ENCODE results near the gene PLEKHG5.

PLEKHG5 gene

DNA sequence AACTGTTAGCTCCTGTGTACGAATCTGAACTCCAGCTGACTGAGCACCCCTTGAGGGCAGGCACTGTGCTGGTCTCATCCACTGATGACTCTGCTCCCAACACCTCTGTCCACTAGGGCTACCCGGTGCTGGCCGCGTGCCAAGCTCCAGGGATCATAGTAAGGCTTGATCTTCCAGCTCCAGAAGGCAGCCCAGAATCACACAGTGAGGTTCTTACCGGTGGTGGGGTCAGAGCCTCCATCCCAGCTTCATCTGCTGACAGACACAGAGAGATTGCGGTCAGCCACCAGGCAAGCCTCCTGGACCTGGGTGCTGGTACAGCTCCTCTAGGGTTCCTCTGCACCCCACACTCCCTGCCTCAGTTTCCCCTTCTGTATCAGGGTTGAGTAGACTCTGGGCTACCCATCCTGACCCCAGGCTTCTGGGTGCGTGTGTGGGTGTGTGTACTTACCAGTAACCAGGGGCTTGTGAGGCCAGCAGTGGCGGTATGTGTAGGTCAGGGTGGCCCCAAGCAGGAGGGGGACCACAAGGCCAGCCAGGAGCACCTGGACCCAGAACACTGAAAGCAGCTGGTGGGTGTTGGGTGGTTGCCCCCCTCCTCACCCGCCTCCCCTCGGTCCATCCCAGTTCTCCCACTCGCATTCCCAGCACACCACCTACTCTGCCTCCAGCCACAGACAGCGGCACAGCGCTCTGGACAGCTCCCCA, 28.9 kb downstream of the PLEKHG5 start:
- peaks cover 11% of the 10 kb centered on the region for H3K4me1 ChIP-seq (ENCODE audit: insufficient read depth, low read length, severe bottlenecking)
- no peaks in the 10 kb centered on the region for H3F3A ChIP-seq (ENCODE audit: insufficient read depth, low read length)
- no peaks in the 10 kb centered on the region for H3K36me3 ChIP-seq (ENCODE audit: insufficient read depth, low read length)
- H3K9ac ChIP-seq (ENCODE audit: low read length) = no peak overlapping the region
- 0 out of 2 replicates have a peak, but pooled peaks cover 20% of the 10 kb centered on the region for H3K27me3 ChIP-seq (ENCODE audit: insufficient read depth, low read length)
- H3K4me3 ChIP-seq (ENCODE audit: low read depth, low read length, poor library complexity, severe bottlenecking) = no peak overlapping the region
- H3K9me3 ChIP-seq (ENCODE audit: low read length) = no peaks in the 10 kb centered on the region
- no peak for TF ChIP-seq EZH2 (IDR thresholded peaks at IDR 0.05; ENCODE audit: borderline replicate concordance, low read length)
- TF ChIP-seq CTCF (IDR thresholded peaks at IDR 0.05; ENCODE audit: low read length) = no peak
- no peak overlapping the region for H2AFZ ChIP-seq (ENCODE audit: low read length)
- H4K20me1 ChIP-seq (ENCODE audit: insufficient read depth, low read length) = no peaks in the 10 kb centered on the region
- no peak overlapping the region for H3K27ac ChIP-seq (ENCODE audit: low read depth, low read length, poor library complexity, severe bottlenecking)
- no peak overlapping the region for H3K4me2 ChIP-seq (ENCODE audit: low read length)
- H3K9me2 ChIP-seq (ENCODE audit: low read depth, low read length) = no peaks in the 10 kb centered on the region
- no peaks in the 10 kb centered on the region for H3K79me2 ChIP-seq (ENCODE audit: insufficient read depth, low read length)

GRCh38 chr1:6461538-6462411, 29.7 kb downstream of the PLEKHG5 start:
- Histone ChIP-seq H3K4me3 (ENCODE audit: low read depth, low read length, poor library complexity, severe bottlenecking) (no peak overlapping the region), H3F3A (ENCODE audit: insufficient read depth, low read length) (no peaks in the 10 kb centered on the region), H3K9me2 (ENCODE audit: low read depth, low read length) (no peaks in the 10 kb centered on the region), H3K27ac (ENCODE audit: low read depth, low read length, poor library complexity, severe bottlenecking) (no peak overlapping the region), H3K4me1 (ENCODE audit: insufficient read depth, low read length, severe bottlenecking) (peaks cover 11% of the 10 kb centered on the region), H3K27me3 (ENCODE audit: insufficient read depth, low read length) (0 out of 2 replicates have a peak, but pooled peaks cover 16% of the 10 kb centered on the region), H3K9ac (ENCODE audit: low read length) (no peak overlapping the region), H2AFZ (ENCODE audit: low read length) (no peak overlapping the region), H4K20me1 (ENCODE audit: insufficient read depth, low read length) (no peaks in the 10 kb centered on the region), H3K4me2 (ENCODE audit: low read length) (no peak overlapping the region), H3K79me2 (ENCODE audit: insufficient read depth, low read length) (no peaks in the 10 kb centered on the region), H3K36me3 (ENCODE audit: insufficient read depth, low read length) (no peaks in the 10 kb centered on the region), H3K9me3 (ENCODE audit: low read length) (no peaks in the 10 kb centered on the region)
- TF ChIP-seq EZH2 (IDR thresholded peaks at IDR 0.05; ENCODE audit: borderline replicate concordance, low read length) (no peak), CTCF (IDR thresholded peaks at IDR 0.05; ENCODE audit: low read length) (no peak)

- H3K79me2 ChIP-seq (ENCODE audit: insufficient read depth, low read length) = no peaks in the 10 kb centered on the region
- no peaks in the 10 kb centered on the region for H3K36me3 ChIP-seq (ENCODE audit: insufficient read depth, low read length)
- no peak overlapping the region for H3K4me3 ChIP-seq (ENCODE audit: low read depth, low read length, poor library complexity, severe bottlenecking)
- H3K9ac ChIP-seq (ENCODE audit: low read length) = no peak overlapping the region
- H3K4me1 ChIP-seq (ENCODE audit: insufficient read depth, low read length, severe bottlenecking) = peaks cover 11% of the 10 kb centered on the region
- no peaks in the 10 kb centered on the region for H3K9me2 ChIP-seq (ENCODE audit: low read depth, low read length)
- H3K4me2 ChIP-seq (ENCODE audit: low read length) = no peak overlapping the region
- no peak for TF ChIP-seq CTCF (IDR thresholded peaks at IDR 0.05; ENCODE audit: low read length)
- TF ChIP-seq EZH2 (IDR thresholded peaks at IDR 0.05; ENCODE audit: borderline replicate concordance, low read length) = no peak
- H3K9me3 ChIP-seq (ENCODE audit: low read length) = no peaks in the 10 kb centered on the region
- 0 out of 2 replicates have a peak, but pooled peaks cover 13% of the 10 kb centered on the region for H3K27me3 ChIP-seq (ENCODE audit: insufficient read depth, low read length)
- no peak overlapping the region for H2AFZ ChIP-seq (ENCODE audit: low read length)
- no peaks in the 10 kb centered on the region for H4K20me1 ChIP-seq (ENCODE audit: insufficient read depth, low read length)
- no peaks in the 10 kb centered on the region for H3F3A ChIP-seq (ENCODE audit: insufficient read depth, low read length)
- H3K27ac ChIP-seq (ENCODE audit: low read depth, low read length, poor library complexity, severe bottlenecking) = no peak overlapping the region
Observed at GRCh38 chr1:6461051-6461530, 30.4 kb downstream of the PLEKHG5 start.
